Measurements from ENCODE around the gene RASSF5. TPM values are rescaled to one million over a fixed set of nuclear protein-coding genes. Genes with fewer than 3 reads are reported as not detected.

Gene RASSF5
- total RNA-seq, 1 donor from 2014 or later: 28.5 TPM

DNA sequence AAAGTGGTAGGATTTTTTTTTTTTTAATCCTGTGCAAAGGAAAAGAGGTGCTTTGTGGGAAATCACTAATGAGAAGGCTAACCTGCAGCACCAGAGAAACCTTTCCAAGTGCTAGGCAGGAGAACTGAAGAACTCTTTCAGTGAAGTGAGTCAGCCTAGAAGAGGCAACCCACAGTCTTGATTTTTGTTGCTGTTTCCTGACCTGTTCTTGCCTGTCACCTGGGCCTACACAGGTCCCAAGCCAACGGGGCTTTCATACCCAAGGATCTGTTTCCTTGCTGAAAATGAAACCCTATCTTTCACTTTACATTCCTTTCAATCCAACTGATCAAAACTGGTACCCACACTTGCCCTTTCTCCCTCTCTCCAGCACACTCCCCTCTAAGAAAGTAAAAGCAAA lies 44.2 kb upstream of the RASSF5 start:
- Histone ChIP-seq H3K4me3 (no peak overlapping the region), H3K27me3 (no peaks in the 10 kb centered on the region), H3K9me3 (no peaks in the 10 kb centered on the region), H3K36me3 (peaks cover 0 to 7% of the 10 kb centered on the region in 2 donors), H3K27ac (no peak overlapping the region), H3K4me1 (peaks cover 16% of the 10 kb centered on the region)
- intact Hi-C loops (cut with DNase I): no loop called here
- TF ChIP-seq POLR2A (IDR thresholded peaks at IDR 0.05) (no peak), POLR2AphosphoS5 (IDR thresholded peaks at IDR 0.05; ENCODE audit: insufficient read depth in 1 of 2, low read depth in 1 of 2) (no peak)
- TF ChIP-seq, protein P1, sequence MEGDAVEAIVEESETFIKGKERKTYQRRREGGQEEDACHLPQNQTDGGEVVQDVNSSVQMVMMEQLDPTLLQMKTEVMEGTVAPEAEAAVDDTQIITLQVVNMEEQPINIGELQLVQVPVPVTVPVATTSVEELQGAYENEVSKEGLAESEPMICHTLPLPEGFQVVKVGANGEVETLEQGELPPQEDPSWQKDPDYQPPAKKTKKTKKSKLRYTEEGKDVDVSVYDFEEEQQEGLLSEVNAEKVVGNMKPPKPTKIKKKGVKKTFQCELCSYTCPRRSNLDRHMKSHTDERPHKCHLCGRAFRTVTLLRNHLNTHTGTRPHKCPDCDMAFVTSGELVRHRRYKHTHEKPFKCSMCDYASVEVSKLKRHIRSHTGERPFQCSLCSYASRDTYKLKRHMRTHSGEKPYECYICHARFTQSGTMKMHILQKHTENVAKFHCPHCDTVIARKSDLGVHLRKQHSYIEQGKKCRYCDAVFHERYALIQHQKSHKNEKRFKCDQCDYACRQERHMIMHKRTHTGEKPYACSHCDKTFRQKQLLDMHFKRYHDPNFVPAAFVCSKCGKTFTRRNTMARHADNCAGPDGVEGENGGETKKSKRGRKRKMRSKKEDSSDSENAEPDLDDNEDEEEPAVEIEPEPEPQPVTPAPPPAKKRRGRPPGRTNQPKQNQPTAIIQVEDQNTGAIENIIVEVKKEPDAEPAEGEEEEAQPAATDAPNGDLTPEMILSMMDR (IDR thresholded peaks at IDR 0.05): no peak
- DNase-seq (ENCODE audit: extremely low spot score in 2 of 2): no peak

DNA sequence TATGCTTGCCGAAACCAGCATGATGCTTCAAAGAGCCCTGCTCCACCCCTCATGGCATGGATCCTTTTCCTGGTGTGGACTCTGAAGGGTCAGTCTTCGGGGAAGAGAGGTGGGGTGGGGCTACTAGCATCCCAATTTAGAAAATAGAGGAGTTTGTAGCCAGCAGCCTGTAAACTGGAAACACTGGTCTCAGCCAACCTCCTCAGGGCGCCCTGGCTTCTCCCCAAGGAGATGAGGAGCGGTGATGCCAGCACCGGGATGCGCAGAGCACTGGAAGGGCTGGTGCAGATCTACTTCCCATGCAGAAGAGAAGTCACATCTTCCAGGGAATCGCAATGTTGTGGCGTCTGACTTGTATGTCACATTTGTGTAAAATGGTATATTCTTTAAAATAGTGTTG lies 43.4 kb upstream of the RASSF5 start:
- TF ChIP-seq POLR2A (IDR thresholded peaks at IDR 0.05) (no peak), POLR2AphosphoS5 (IDR thresholded peaks at IDR 0.05; ENCODE audit: insufficient read depth in 1 of 2, low read depth in 1 of 2) (no peak)
- TF ChIP-seq, protein P1 (IDR thresholded peaks at IDR 0.05): no peak
- Histone ChIP-seq H3K27ac (no peak overlapping the region), H3K9me3 (no peaks in the 10 kb centered on the region), H3K4me1 (peaks cover 16% of the 10 kb centered on the region), H3K27me3 (no peaks in the 10 kb centered on the region), H3K4me3 (no peak overlapping the region), H3K36me3 (no peaks in the 10 kb centered on the region)
- DNase-seq (ENCODE audit: extremely low spot score in 2 of 2): no peak
- intact Hi-C loops (cut with DNase I): no loop called here

DNA sequence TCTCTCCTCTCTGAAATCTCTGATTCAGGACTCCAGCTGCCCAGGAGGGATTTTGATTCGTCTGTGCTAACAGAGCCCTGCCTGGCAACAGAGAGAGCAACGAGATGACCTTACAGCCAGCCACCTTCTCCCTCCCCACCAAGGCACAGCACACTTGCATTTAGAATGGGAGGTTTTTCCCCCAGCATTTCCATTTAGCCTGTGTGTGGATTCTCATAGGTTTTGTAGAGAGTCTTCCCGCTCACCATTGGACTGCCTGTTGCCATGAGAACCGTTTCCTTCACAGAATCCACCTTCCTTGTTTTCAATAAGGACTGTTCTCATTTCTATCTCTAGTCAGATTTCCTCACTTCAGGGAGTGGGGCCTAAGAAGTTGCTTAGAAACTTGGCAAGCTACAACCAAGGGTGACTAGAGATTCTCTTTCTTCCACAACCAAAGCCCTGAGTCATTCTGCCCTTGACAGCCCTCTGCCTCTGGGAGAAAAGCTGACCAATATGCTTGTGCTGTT lies 42.8 kb upstream of the RASSF5 start:
- H3K27ac ChIP-seq: no peak overlapping the region
- TF ChIP-seq POLR2A (IDR thresholded peaks at IDR 0.05) (no peak), POLR2AphosphoS5 (IDR thresholded peaks at IDR 0.05; ENCODE audit: insufficient read depth in 1 of 2, low read depth in 1 of 2) (no peak)
- no peaks in the 10 kb centered on the region for H3K36me3 ChIP-seq
- peaks cover 22% of the 10 kb centered on the region for H3K4me1 ChIP-seq
- intact Hi-C loops (cut with DNase I): no loop called here
- no peak for DNase-seq (ENCODE audit: extremely low spot score in 2 of 2)
- H3K9me3 ChIP-seq: no peaks in the 10 kb centered on the region
- H3K27me3 ChIP-seq: no peaks in the 10 kb centered on the region
- no peak overlapping the region for H3K4me3 ChIP-seq

DNA sequence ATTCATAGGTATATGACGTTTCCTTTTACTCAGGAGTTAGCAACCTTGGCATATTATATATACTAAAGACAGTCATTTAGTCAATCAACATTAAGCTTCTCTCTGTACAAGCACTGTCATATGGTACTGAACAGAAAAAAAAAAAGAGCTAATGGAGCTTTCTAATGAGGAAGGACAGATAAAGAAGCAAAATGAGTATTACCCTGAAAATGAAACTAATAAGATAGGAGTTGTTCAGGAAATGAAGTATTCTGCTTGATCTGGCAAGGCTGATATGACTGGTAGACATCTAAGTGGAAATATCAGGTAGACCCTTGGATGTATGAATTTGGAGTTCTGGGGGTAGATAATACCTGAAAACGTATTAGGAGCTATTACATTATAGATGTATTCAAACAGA lies 41.4 kb upstream of the RASSF5 start:
- no peaks in the 10 kb centered on the region for H3K36me3 ChIP-seq
- no peak overlapping the region for H3K4me3 ChIP-seq
- H3K9me3 ChIP-seq: no peaks in the 10 kb centered on the region
- peaks cover 36% of the 10 kb centered on the region for H3K4me1 ChIP-seq
- TF ChIP-seq, protein P1 (IDR thresholded peaks at IDR 0.05): no peak
- TF ChIP-seq POLR2A (IDR thresholded peaks at IDR 0.05): no peak
- TF ChIP-seq POLR2AphosphoS5 (IDR thresholded peaks at IDR 0.05; ENCODE audit: insufficient read depth in 1 of 2, low read depth in 1 of 2): no peak
- DNase-seq (ENCODE audit: extremely low spot score in 2 of 2): no peak
- no peaks in the 10 kb centered on the region for H3K27me3 ChIP-seq
- intact Hi-C loops (cut with DNase I): no loop called here
- H3K27ac ChIP-seq: no peak overlapping the region

DNA sequence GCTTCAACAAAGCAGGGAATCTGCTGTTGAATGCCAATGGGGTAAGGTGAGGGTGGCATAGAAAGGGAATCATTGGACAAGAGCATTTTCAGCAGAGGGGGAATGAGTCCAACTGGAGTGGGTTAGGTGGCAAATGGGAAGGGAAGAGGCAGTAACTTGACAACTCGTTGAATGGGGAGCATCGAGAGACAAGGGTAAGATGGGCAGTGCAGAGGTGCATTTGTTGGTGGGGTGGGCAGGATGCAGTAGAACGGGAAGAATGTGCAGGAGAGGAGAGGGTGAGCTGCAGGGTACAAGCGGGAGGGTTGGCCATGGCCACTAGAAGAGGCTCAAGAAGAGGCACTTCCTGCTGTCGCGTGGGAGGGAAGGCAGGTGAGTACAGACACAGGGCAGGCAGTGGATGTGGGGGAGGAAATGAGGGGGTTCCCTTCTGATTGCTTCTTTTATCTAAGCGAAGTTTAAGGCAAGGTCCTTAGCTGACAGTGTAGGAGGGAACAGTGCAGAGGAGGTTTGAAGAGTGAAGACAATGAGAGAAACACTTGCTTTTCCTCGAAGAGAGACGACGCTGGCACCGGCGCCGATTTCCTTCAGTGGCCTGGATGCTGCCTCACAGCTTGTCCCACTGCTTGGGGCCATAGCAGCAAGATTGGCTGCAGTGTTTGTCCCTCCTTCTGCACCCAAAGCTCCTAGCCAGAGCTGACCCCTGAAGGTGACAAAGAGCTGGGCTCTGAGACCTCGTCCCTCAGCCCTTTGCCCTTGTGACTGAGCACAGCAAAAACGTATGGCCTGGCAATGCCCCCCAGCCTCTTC lies 40.3 kb upstream of the RASSF5 start:
- TF ChIP-seq, protein P1 (IDR thresholded peaks at IDR 0.05): no peak
- no peak for TF ChIP-seq POLR2A (IDR thresholded peaks at IDR 0.05)
- no peak for TF ChIP-seq POLR2AphosphoS5 (IDR thresholded peaks at IDR 0.05; ENCODE audit: insufficient read depth in 1 of 2, low read depth in 1 of 2)
- no peak for DNase-seq (ENCODE audit: extremely low spot score in 2 of 2)
- Histone ChIP-seq H3K4me3 (no peak overlapping the region), H3K36me3 (no peaks in the 10 kb centered on the region), H3K4me1 (peaks cover 47% of the 10 kb centered on the region), H3K27ac (no peak overlapping the region), H3K27me3 (no peaks in the 10 kb centered on the region), H3K9me3 (no peaks in the 10 kb centered on the region)
- intact Hi-C loops (cut with DNase I): no loop called here
